HCT116 (cell line): ENCODE measurements around the gene IPO5. TPM values are rescaled to one million over a fixed set of nuclear protein-coding genes. Genes with fewer than 3 reads are reported as not detected.
A peak's percentile ranks its signal among the peaks of the same experiment; 100 is the strongest.
"Not testable (repeated sequence)": the region's sequence is repeated elsewhere in the genome, so short reads cannot be mapped to it uniquely, and the experiment has no call there.

Experiments
- ATAC-seq: fragments of 200-7000 bp; cut with Tn5 transposase; 2 replicates; pipeline ENCODE4 v1.9.1; 2020; ENCODE audit warnings: mild to moderate bottlenecking, moderate library complexity
- BruUV-seq: library from RNA; stranded (reverse); fragments of 400-500 nt; replicated peaks from 2 replicates; lab custom pipeline; 2021; lab: Mats Ljungman, UMichigan
- CTCF ChIA-PET: fragments of 300-600 bp; sonication (Branson Sonifier 250); formaldehyde crosslinking; loops from one replicate; lab custom pipeline; 2021; ENCODE audit warnings: antibody characterized with exemption; lab: Charles Lee
- POLR2A ChIA-PET: fragments of 300-600, 350-600 bp; sonication (Branson Sonifier 250); formaldehyde crosslinking; loops from one replicate; lab custom pipeline; 2021; ENCODE audit warnings: antibody characterized with exemption; lab: Charles Lee
- RAD21 ChIA-PET, 2 experiments: fragments of 300-600 bp; sonication (Branson Sonifier 250); formaldehyde crosslinking; loops; one replicate each; lab custom pipeline; 2023; ENCODE audit warnings: low total read pairs in 2 of 2; ENCODE audit not compliant: uncharacterized antibody in 2 of 2, unreplicated experiment in 2 of 2, low non-redundant PET in 1 of 2; lab: Charles Lee
- DNase-seq: peaks from one replicate; pipeline ENCODE4 v3.0.0-alpha.2; 2010; ENCODE audit warnings: low read depth, low spot score
- H2AFZ ChIP-seq: fragments of 200-600 bp; shearing (Covaris generic), sonication (generic); 2 replicates; pipeline ENCODE4 v1.6.1; 2017; ENCODE audit warnings: low read depth, mixed run types, mixed read lengths, antibody characterized with exemption, low read length; ENCODE audit not compliant: poor library complexity, severe bottlenecking
- H3K27ac ChIP-seq: 2 replicates; pipeline ENCODE4 v1.5.1; 2012; ENCODE audit warnings: low read depth, low read length
- H3K27me3 ChIP-seq: fragments of 200-600 bp; sonication (generic); 2 replicates; pipeline ENCODE4 v1.6.1; 2016; ENCODE audit warnings: mixed run types, low read length, mixed read lengths; ENCODE audit not compliant: insufficient read depth
- H3K36me3 ChIP-seq, 2 experiments: fragments of 200-500 bp in 1 of 2; fragments of 200-600 bp in 1 of 2; sonication (Bioruptor generic) in 1 of 2; sonication (generic) in 1 of 2; 2 replicates each; pipeline versions ENCODE4 v1.5.1 to v1.6.1; 2014 to 2016; ENCODE audit warnings: low read length in 2 of 2, inconsistent platforms in 1 of 2, mixed read lengths in 1 of 2, mixed run types in 1 of 2; ENCODE audit not compliant: insufficient read depth in 2 of 2, control insufficient read depth in 1 of 2
- H3K4me1 ChIP-seq, 2 experiments: fragments of 200-600 bp in 1 of 2; sonication (generic) in 1 of 2; 2 replicates each; pipeline versions ENCODE4 v1.5.1 to v1.6.1; 2012 to 2017; ENCODE audit warnings: low read length in 2 of 2, inconsistent platforms in 1 of 2, mild to moderate bottlenecking in 1 of 2, mixed read lengths in 1 of 2, mixed run types in 1 of 2, moderate library complexity in 1 of 2; ENCODE audit not compliant: insufficient read depth in 2 of 2, control insufficient read depth in 1 of 2
- H3K4me2 ChIP-seq: fragments of 200-600 bp; sonication (generic); 2 replicates; pipeline ENCODE4 v1.6.1; 2017; ENCODE audit warnings: mixed run types, low read length, mixed read lengths
- H3K4me3 ChIP-seq, 2 experiments: fragments of 200-600 bp in 1 of 2; sonication (generic) in 1 of 2; replicated peaks in 1 of 2; 2 replicates each; pipeline ENCODE4 v1.5.1; 2011 to 2016; ENCODE audit warnings: low read length in 2 of 2, control low read depth in 1 of 2, low read depth in 1 of 2, mild to moderate bottlenecking in 1 of 2, mixed read lengths in 1 of 2, mixed run types in 1 of 2
- H3K79me2 ChIP-seq: fragments of 200-600 bp; sonication (generic); 2 replicates; pipeline ENCODE4 v1.6.1; 2017; ENCODE audit warnings: mild to moderate bottlenecking, mixed run types, low read length, moderate library complexity, mixed read lengths; ENCODE audit not compliant: insufficient read depth
- H3K9ac ChIP-seq: fragments of 200-600 bp; sonication (generic); 2 replicates; pipeline ENCODE4 v1.6.1; 2016; ENCODE audit warnings: low read length, mixed read lengths
- H3K9me2 ChIP-seq: fragments of 200-600 bp; sonication (generic), shearing (Covaris generic); 2 replicates; pipeline ENCODE4 v1.6.1; 2017; ENCODE audit warnings: mixed run types, mild to moderate bottlenecking, moderate library complexity; ENCODE audit not compliant: insufficient read depth
- H3K9me3 ChIP-seq, 2 experiments: fragments of 200-500 bp in 1 of 2; fragments of 200-600 bp in 1 of 2; sonication (Bioruptor generic) in 1 of 2; sonication (generic) in 1 of 2; 2 replicates each; pipeline ENCODE4 v1.6.1; 2014 to 2017; ENCODE audit warnings: low read length in 2 of 2, mixed read lengths in 2 of 2, inconsistent platforms in 1 of 2, low read depth in 1 of 2, mild to moderate bottlenecking in 1 of 2, mixed run types in 1 of 2, moderate library complexity in 1 of 2; ENCODE audit not compliant: control insufficient read depth in 1 of 2, insufficient read depth in 1 of 2
- H4K20me1 ChIP-seq: fragments of 200-600 bp; sonication (generic), shearing (Covaris generic); 2 replicates; pipeline ENCODE4 v1.6.1; 2017; ENCODE audit warnings: mixed run types, mild to moderate bottlenecking, moderate library complexity; ENCODE audit not compliant: insufficient read depth
- CBX3 ChIP-seq: IDR thresholded peaks from 2 replicates; pipeline ENCODE4 v1.6.1; 2012; ENCODE audit warnings: low read depth
- CEBPB ChIP-seq: IDR thresholded peaks from 2 replicates; pipeline ENCODE4 v1.6.1; 2012; ENCODE audit warnings: low read depth
- CTCF ChIP-seq, 3 experiments: fragments of 200-600 bp in 1 of 3; sonication (generic) in 1 of 3; IDR thresholded peaks in 2 of 3; conservative IDR thresholded peaks in 1 of 3; 2 replicates each; pipeline ENCODE4 v1.5.1; 2012 to 2017; ENCODE audit warnings: low read depth in 2 of 3, low read length in 2 of 3, antibody characterized with exemption in 1 of 3, borderline replicate concordance in 1 of 3, control low read depth in 1 of 3, mild to moderate bottlenecking in 1 of 3, mixed read lengths in 1 of 3, mixed run types in 1 of 3, moderate library complexity in 1 of 3; ENCODE audit not compliant: insufficient read depth in 1 of 3
- EGR1 ChIP-seq: IDR thresholded peaks from 2 replicates; pipeline ENCODE4 v1.6.1; 2012; ENCODE audit warnings: low read depth
- EZH2phosphoT487 ChIP-seq: fragments of 200-600 bp; IDR thresholded peaks from 2 replicates; pipeline ENCODE4 v1.6.1; 2018; ENCODE audit warnings: antibody characterized with exemption, borderline replicate concordance
- JUND ChIP-seq: IDR thresholded peaks from 2 replicates; pipeline ENCODE4 v1.6.1; 2012
- POLR2AphosphoS5 ChIP-seq: IDR thresholded peaks from 2 replicates; pipeline ENCODE4 v1.6.1; 2011; ENCODE audit warnings: mild to moderate bottlenecking, low read depth, low read length, moderate library complexity
- RAD21 ChIP-seq: IDR thresholded peaks from 2 replicates; pipeline ENCODE4 v1.6.1; 2012; ENCODE audit warnings: low read depth, mild to moderate bottlenecking
- SIN3A ChIP-seq: IDR thresholded peaks from 2 replicates; pipeline ENCODE4 v1.6.1; 2012; ENCODE audit warnings: low read depth
- SP1 ChIP-seq: IDR thresholded peaks from 2 replicates; pipeline ENCODE4 v1.6.1; 2012; ENCODE audit warnings: low read depth
- SRF ChIP-seq: IDR thresholded peaks from 2 replicates; pipeline ENCODE4 v1.6.1; 2012; ENCODE audit warnings: low read depth
- TCF7L2 ChIP-seq: IDR thresholded peaks from 2 replicates; pipeline ENCODE4 v1.7.0; 2011; ENCODE audit warnings: borderline replicate concordance, inconsistent platforms; ENCODE audit not compliant: insufficient read depth, insufficient read length; ENCODE audit errors: extremely low read depth
- YY1 ChIP-seq: IDR thresholded peaks from 2 replicates; pipeline ENCODE4 v1.6.1; 2011; ENCODE audit warnings: low read length, low read depth, moderate library complexity, mild to moderate bottlenecking; ENCODE audit not compliant: insufficient replicate concordance; ENCODE audit errors: extremely low read depth
- intact Hi-C: fragments of 100-400 bp; cut with micrococcal nuclease; formaldehyde crosslinking; loops from 2 replicates; pipeline ENCODE4 v1.10.0; 2022
- total RNA-seq: library from RNA; stranded (reverse); gene quantifications from one replicate; pipeline ENCODE4 v1.2.1, GENCODE V29; 2021; ENCODE audit not compliant: unreplicated experiment
- TF ChIP-seq, protein P1 (sequence below): IDR thresholded peaks from 2 replicates; pipeline ENCODE4 v1.6.1; 2012
- TF ChIP-seq, protein P2 (sequence below): IDR thresholded peaks from 2 replicates; pipeline ENCODE4 v1.6.1; 2012; ENCODE audit warnings: low read depth
- TF ChIP-seq, protein P3 (sequence below): IDR thresholded peaks from 2 replicates; pipeline ENCODE4 v1.6.1; 2012

IPO5 gene
- total RNA-seq, 1 experiment from 2014 or later, result 237 TPM

DNA sequence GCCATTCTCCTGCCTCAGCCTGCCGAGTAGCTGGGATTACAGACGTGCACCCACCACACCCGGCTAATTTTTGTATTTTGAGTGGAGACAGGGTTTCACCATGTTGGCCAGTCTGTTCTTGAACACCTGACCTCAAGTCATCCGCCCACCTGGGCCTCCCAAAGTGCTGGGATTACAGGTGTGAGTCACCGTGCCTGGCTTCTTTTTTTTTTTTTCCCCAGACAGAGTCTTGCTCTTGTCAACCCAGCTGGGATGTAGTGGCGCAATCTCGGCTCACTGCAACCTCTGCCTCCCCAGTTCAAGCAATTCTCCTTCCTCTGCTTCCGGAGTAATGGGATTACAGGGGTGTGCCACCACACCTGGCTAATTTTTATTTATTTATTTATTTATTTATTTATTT lies 51.5 kb downstream of the IPO5 start:
- POLR2A ChIA-PET, H3K27ac ChIP-seq, DNase-seq, H3K4me3 ChIP-seq, H4K20me1 ChIP-seq, H3K9me3 ChIP-seq, H3K27me3 ChIP-seq, CTCF ChIA-PET, ATAC-seq, H3K4me2 ChIP-seq, RAD21 ChIA-PET, H3K9me2 ChIP-seq, H3K4me1 ChIP-seq, H3K9ac ChIP-seq, H2AFZ ChIP-seq, BruUV-seq: not testable (repeated sequence)
- H3K79me2 ChIP-seq, result peaks cover 53% of the 10 kb centered on the region
- TF ChIP-seq EGR1, result peak; percentile 46; the same call in 1 of the 2 replicates
- intact Hi-C loops, result loop anchor here (10.0 kb wide), 1 partner anchor 150 kb away; no protein-coding TSS in a partner anchor
- H3K36me3 ChIP-seq, result peaks cover 62 to 71% of the 10 kb centered on the region in 2 experiments

GRCh38 chr13:98007001-98007400 lies 53.5 kb downstream of the IPO5 start:
- DNase-seq (no peak), ATAC-seq (no peak)
- intact Hi-C loops, result loop anchor here (10.0 kb wide), 1 partner anchor 152 kb away; no protein-coding TSS in a partner anchor
- peaks cover 12% of the 10 kb centered on the region; the same call in 1 of the 2 replicates for H4K20me1 ChIP-seq
- H3K4me2 ChIP-seq, result no peak overlapping the region
- no peaks in the 10 kb centered on the region for H3K4me1 ChIP-seq
- CTCF ChIA-PET, result no interaction called here
- H2AFZ ChIP-seq, result no peak overlapping the region
- peaks cover 52% of the 10 kb centered on the region for H3K79me2 ChIP-seq
- peaks cover 62 to 77% of the 10 kb centered on the region in 2 experiments for H3K36me3 ChIP-seq
- RAD21 ChIA-PET, result no interaction called here
- H3K27ac ChIP-seq, result no peak overlapping the region
- no peaks in the 10 kb centered on the region for H3K9me2 ChIP-seq
- no peaks in the 10 kb centered on the region for H3K9me3 ChIP-seq
- POLR2A ChIA-PET, result no interaction called here
- no peak overlapping the region for H3K4me3 ChIP-seq
- no TSS peak for BruUV-seq
- no peak overlapping the region for H3K9ac ChIP-seq
- H3K27me3 ChIP-seq, result no peaks in the 10 kb centered on the region
- TF ChIP-seq SIN3A, result no peak
- TF ChIP-seq, protein P1, sequence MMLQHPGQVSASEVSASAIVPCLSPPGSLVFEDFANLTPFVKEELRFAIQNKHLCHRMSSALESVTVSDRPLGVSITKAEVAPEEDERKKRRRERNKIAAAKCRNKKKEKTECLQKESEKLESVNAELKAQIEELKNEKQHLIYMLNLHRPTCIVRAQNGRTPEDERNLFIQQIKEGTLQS, result no peak
- TF ChIP-seq RAD21, result no peak
- TF ChIP-seq CEBPB, result no peak
- TF ChIP-seq, protein P2, sequence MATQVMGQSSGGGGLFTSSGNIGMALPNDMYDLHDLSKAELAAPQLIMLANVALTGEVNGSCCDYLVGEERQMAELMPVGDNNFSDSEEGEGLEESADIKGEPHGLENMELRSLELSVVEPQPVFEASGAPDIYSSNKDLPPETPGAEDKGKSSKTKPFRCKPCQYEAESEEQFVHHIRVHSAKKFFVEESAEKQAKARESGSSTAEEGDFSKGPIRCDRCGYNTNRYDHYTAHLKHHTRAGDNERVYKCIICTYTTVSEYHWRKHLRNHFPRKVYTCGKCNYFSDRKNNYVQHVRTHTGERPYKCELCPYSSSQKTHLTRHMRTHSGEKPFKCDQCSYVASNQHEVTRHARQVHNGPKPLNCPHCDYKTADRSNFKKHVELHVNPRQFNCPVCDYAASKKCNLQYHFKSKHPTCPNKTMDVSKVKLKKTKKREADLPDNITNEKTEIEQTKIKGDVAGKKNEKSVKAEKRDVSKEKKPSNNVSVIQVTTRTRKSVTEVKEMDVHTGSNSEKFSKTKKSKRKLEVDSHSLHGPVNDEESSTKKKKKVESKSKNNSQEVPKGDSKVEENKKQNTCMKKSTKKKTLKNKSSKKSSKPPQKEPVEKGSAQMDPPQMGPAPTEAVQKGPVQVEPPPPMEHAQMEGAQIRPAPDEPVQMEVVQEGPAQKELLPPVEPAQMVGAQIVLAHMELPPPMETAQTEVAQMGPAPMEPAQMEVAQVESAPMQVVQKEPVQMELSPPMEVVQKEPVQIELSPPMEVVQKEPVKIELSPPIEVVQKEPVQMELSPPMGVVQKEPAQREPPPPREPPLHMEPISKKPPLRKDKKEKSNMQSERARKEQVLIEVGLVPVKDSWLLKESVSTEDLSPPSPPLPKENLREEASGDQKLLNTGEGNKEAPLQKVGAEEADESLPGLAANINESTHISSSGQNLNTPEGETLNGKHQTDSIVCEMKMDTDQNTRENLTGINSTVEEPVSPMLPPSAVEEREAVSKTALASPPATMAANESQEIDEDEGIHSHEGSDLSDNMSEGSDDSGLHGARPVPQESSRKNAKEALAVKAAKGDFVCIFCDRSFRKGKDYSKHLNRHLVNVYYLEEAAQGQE, result no peak
- no peak for TF ChIP-seq POLR2AphosphoS5
- no peak for TF ChIP-seq EZH2phosphoT487
- TF ChIP-seq, protein P3, sequence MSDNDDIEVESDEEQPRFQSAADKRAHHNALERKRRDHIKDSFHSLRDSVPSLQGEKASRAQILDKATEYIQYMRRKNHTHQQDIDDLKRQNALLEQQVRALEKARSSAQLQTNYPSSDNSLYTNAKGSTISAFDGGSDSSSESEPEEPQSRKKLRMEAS, result no peak
- TF ChIP-seq JUND, result no peak
- TF ChIP-seq EGR1, result no peak
- no peak for TF ChIP-seq YY1
- no peak for TF ChIP-seq SRF
- TF ChIP-seq CBX3, result no peak
- TF ChIP-seq CTCF (IDR thresholded peaks at IDR 0.05 in 2 of 3, conservative IDR thresholded peaks at IDR 0.05 in 1 of 3; ENCODE audit: borderline replicate concordance in 1 of 3, insufficient read depth in 1 of 3, low read depth in 2 of 3, low read length in 2 of 3), result no peak
- no peak for TF ChIP-seq TCF7L2
- TF ChIP-seq SP1, result no peak
